ENCODE measurements around the gene PDE4B. TPM values are rescaled to one million over a fixed set of nuclear protein-coding genes. Genes with fewer than 3 reads are reported as not detected.

PDE4B gene
- polyA plus RNA-seq, 2 of the 4 experiments (the other 2 are of a cell fraction): 20.2 to 56.8 TPM

DNA sequence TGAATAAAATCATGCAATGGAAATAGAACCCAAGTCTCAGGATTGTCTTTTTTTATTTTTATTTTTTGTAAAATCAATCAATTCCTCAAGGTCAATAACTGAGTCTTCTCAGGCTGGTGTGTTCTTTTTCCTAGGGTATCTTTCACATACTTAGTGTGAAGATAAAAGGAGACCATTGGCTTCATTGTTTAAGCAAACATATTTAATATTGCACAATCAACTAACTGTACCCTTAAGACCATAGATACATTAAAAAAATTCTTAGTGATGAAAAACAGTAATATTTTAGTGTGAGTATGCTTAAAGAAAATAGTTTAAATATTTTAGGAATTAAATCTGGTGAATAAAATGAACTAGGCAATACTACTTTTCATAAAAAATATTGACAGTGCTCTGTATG is 31.4 kb downstream of the PDE4B start:
- CTCF ChIA-PET: interaction anchor here (0.7 kb wide), 1 partner anchor 9 kb away, joined by 3 read pairs; no protein-coding TSS in a partner anchor
- Histone ChIP-seq H3K27ac (no peak overlapping the region), H3K4me3 (no peak overlapping the region), H3K9me3 (no peaks in the 10 kb centered on the region), H3K4me2 (no peak overlapping the region), H3K4me1 (no peaks in the 10 kb centered on the region)
- FAIRE-seq: no peak
- DNase-seq (ENCODE audit: low read depth in 1 of 2, low spot score in 1 of 2): no peak
- TF ChIP-seq CBX2 (IDR thresholded peaks at IDR 0.05; ENCODE audit: borderline replicate concordance, low read depth) (no peak), FOSB (CRISPR knock-in tag; IDR thresholded peaks at IDR 0.05) (no peak), HOXB13 (CRISPR knock-in tag; IDR thresholded peaks at IDR 0.05; ENCODE audit: low read depth) (no peak), CHD4 (IDR thresholded peaks at IDR 0.05; ENCODE audit: borderline replicate concordance) (no peak), NPAS2 (CRISPR knock-in tag; IDR thresholded peaks at IDR 0.05; ENCODE audit: borderline replicate concordance) (no peak), NFE2L2 (conservative IDR thresholded peaks at IDR 0.05; ENCODE audit: low read length) (no peak), JUNB (IDR thresholded peaks at IDR 0.05) (no peak), ZFP36 (IDR thresholded peaks at IDR 0.05; ENCODE audit: borderline replicate concordance, partially characterized antibody) (no peak)
- ATAC-seq: no peak
- POLR2A ChIA-PET: no interaction called here

DNA sequence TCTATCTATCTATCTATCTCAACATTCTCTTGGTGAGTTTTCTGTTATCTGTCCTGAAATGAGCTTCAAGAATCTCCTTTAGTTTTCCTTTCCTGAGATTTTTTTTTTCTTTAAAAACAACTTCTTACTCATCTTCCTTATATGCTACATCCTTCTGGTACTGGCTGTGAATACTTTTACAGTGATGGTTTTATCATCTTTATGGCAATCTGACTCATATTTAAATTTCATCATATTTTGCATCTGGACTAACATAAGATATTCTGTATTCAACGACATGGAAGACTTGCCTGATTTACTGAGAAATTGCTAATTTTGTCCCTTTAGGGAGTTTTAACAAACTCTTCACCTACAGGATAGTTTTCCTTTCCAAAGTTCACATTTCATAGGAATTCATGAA is 33.0 kb downstream of the PDE4B start:
- FAIRE-seq: no peak
- ChIA-PET CTCF (no interaction called here), POLR2A (no interaction called here)
- Histone ChIP-seq H3K9me3 (no peaks in the 10 kb centered on the region), H3K4me2 (no peak overlapping the region), H3K4me3 (no peak overlapping the region), H3K4me1 (no peaks in the 10 kb centered on the region), H3K27ac (no peak overlapping the region)
- TF ChIP-seq ESRRA (IDR thresholded peaks at IDR 0.05; ENCODE audit: borderline replicate concordance, low read length): no peak
- TF ChIP-seq FOXS1 (CRISPR knock-in tag; IDR thresholded peaks at IDR 0.05): no peak
- no peak for TF ChIP-seq HOXB5 (CRISPR knock-in tag; IDR thresholded peaks at IDR 0.05)
- TF ChIP-seq POLR2AphosphoS2 (conservative IDR thresholded peaks at IDR 0.05; ENCODE audit: low read length): no peak
- TF ChIP-seq MAZ (IDR thresholded peaks at IDR 0.05; ENCODE audit: borderline replicate concordance, low read depth, low read length): no peak
- TF ChIP-seq, protein P1, sequence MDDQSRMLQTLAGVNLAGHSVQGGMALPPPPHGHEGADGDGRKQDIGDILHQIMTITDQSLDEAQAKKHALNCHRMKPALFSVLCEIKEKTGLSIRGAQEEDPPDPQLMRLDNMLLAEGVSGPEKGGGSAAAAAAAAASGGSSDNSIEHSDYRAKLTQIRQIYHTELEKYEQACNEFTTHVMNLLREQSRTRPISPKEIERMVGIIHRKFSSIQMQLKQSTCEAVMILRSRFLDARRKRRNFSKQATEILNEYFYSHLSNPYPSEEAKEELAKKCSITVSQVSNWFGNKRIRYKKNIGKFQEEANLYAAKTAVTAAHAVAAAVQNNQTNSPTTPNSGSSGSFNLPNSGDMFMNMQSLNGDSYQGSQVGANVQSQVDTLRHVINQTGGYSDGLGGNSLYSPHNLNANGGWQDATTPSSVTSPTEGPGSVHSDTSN (IDR thresholded peaks at IDR 0.05): no peak
- no peak for TF ChIP-seq JUN (IDR thresholded peaks at IDR 0.05)
- TF ChIP-seq HOXA7 (CRISPR knock-in tag; IDR thresholded peaks at IDR 0.05): no peak
- TF ChIP-seq RFX5 (IDR thresholded peaks at IDR 0.05): no peak
- TF ChIP-seq MYC (IDR thresholded peaks at IDR 0.05; ENCODE audit: borderline replicate concordance, low read length): no peak
- TF ChIP-seq EP300 (IDR thresholded peaks at IDR 0.05): no peak
- no peak for TF ChIP-seq ZNF302 (CRISPR knock-in tag; IDR thresholded peaks at IDR 0.05)
- no peak for TF ChIP-seq FOSL2 (IDR thresholded peaks at IDR 0.05)
- TF ChIP-seq FOSL2 (CRISPR knock-in tag; IDR thresholded peaks at IDR 0.05): no peak
- no peak for TF ChIP-seq CBX2 (IDR thresholded peaks at IDR 0.05; ENCODE audit: borderline replicate concordance, low read depth)
- TF ChIP-seq KDM5A (IDR thresholded peaks at IDR 0.05): no peak
- ATAC-seq: no peak
- 5% methylated on average over 1 of the region's 1 CpG for WGBS (ENCODE audit: missing lambda C conversion rate)
- no peak for DNase-seq (ENCODE audit: low read depth in 1 of 2, low spot score in 1 of 2)

DNA sequence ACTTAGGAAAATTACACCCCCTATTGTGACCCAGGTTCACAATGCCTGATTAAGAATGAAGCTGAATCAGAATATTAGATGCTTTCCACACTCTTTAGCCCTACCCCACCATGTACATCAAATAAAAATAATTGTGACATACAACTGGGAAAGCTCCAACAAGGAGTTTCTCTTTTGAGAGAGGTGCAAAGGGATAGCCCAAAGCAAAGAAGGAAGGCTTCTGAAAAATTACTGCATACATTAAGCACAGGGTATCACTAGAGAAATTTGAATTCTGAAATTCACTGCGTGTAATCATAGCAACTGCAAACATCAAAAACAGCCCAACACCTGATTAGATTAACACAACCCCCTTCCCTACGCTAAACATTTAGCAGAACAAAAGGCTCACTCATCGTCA is 34.1 kb downstream of the PDE4B start:
- TF ChIP-seq, protein P2, sequence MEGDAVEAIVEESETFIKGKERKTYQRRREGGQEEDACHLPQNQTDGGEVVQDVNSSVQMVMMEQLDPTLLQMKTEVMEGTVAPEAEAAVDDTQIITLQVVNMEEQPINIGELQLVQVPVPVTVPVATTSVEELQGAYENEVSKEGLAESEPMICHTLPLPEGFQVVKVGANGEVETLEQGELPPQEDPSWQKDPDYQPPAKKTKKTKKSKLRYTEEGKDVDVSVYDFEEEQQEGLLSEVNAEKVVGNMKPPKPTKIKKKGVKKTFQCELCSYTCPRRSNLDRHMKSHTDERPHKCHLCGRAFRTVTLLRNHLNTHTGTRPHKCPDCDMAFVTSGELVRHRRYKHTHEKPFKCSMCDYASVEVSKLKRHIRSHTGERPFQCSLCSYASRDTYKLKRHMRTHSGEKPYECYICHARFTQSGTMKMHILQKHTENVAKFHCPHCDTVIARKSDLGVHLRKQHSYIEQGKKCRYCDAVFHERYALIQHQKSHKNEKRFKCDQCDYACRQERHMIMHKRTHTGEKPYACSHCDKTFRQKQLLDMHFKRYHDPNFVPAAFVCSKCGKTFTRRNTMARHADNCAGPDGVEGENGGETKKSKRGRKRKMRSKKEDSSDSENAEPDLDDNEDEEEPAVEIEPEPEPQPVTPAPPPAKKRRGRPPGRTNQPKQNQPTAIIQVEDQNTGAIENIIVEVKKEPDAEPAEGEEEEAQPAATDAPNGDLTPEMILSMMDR (IDR thresholded peaks at IDR 0.05): no peak
- TF ChIP-seq KDM1A (IDR thresholded peaks at IDR 0.05; ENCODE audit: low read depth): no peak
- no peak for TF ChIP-seq CBX8 (IDR thresholded peaks at IDR 0.05)
- no peak for TF ChIP-seq PHF8 (IDR thresholded peaks at IDR 0.05; ENCODE audit: borderline replicate concordance, low read depth)
- no peak for TF ChIP-seq MYC (IDR thresholded peaks at IDR 0.05; ENCODE audit: borderline replicate concordance, low read length)
- ChIA-PET POLR2A (no interaction called here), CTCF (no interaction called here)
- H3K9me3 ChIP-seq: no peaks in the 10 kb centered on the region
- H3K27ac ChIP-seq: no peak overlapping the region
- H3K4me2 ChIP-seq: no peak overlapping the region
- H3K4me1 ChIP-seq: no peaks in the 10 kb centered on the region
- DNase-seq (ENCODE audit: low read depth in 1 of 2, low spot score in 1 of 2) (no peak), ATAC-seq (no peak), FAIRE-seq (no peak)
- WGBS (ENCODE audit: missing lambda C conversion rate): 70% methylated on average over 3 of the region's 3 CpGs
- H3K4me3 ChIP-seq: no peak overlapping the region

Data from A549 (cell line).